Endothelial cell of umbilical vein (primary cell): ENCODE measurements around the gene ETV4. TPM values are rescaled to one million over a fixed set of nuclear protein-coding genes. Genes with fewer than 3 reads are reported as not detected.

ENCODE experiments used
- BruUV-seq: library from RNA; stranded (reverse); fragments of 400-500 nt; replicated peaks from 2 replicates; lab custom pipeline; 2021; lab: Mats Ljungman, UMichigan
- CTCF ChIA-PET: fragments of 300-600, 350-600 bp; sonication (Branson Sonifier 250); formaldehyde crosslinking; loops from one replicate; lab custom pipeline; 2021; ENCODE audit warnings: antibody characterized with exemption, inconsistent platforms; lab: Charles Lee
- POLR2A ChIA-PET: fragments of 300-600, 350-600 bp; sonication (Branson Sonifier 250); formaldehyde crosslinking; loops from one replicate; lab custom pipeline; 2021; ENCODE audit warnings: antibody characterized with exemption, inconsistent platforms; lab: Charles Lee
- DNase-seq: peaks from one replicate; pipeline ENCODE4 v3.0.0-alpha.2; 2011; ENCODE audit warnings: low read depth, low spot score
- FAIRE-seq: peaks from 2 replicates; lab custom pipeline; 2011; peaks lifted over from hg19 to GRCh38; lab: Jason Lieb, UNC
- H2AFZ ChIP-seq: 2 replicates; pipeline ENCODE4 v1.6.0; 2012; ENCODE audit warnings: low read depth, low read length, control low read depth, inconsistent platforms
- H3K27ac ChIP-seq: 2 replicates; pipeline ENCODE4 v1.5.1; 2011; ENCODE audit warnings: low read depth, mild to moderate bottlenecking, control low read depth, low read length, moderate library complexity; ENCODE audit not compliant: insufficient read depth
- H3K27me3 ChIP-seq, 2 experiments: 2 replicates each; pipeline versions ENCODE4 v1.6.0 to v1.6.1; 2011; ENCODE audit warnings: low read length in 2 of 2, mixed read lengths in 1 of 2; ENCODE audit not compliant: control insufficient read depth in 2 of 2, insufficient read depth in 2 of 2
- H3K36me3 ChIP-seq, 2 experiments: 2 replicates in 1 of 2; 3 replicates in 1 of 2; pipeline ENCODE4 v1.5.1; 2011; ENCODE audit warnings: low read length in 2 of 2, mild to moderate bottlenecking in 1 of 2, moderate library complexity in 1 of 2; ENCODE audit not compliant: control insufficient read depth in 2 of 2, insufficient read depth in 2 of 2; ENCODE audit errors: extremely low read depth in 1 of 2
- H3K4me1 ChIP-seq: 3 replicates; pipeline ENCODE4 v1.5.1; 2011; ENCODE audit warnings: mild to moderate bottlenecking, low read length; ENCODE audit not compliant: control insufficient read depth, insufficient read depth; ENCODE audit errors: extremely low read depth
- H3K4me2 ChIP-seq: 2 replicates; pipeline ENCODE4 v1.6.1; 2011; ENCODE audit warnings: low read length, control low read depth, mixed read lengths; ENCODE audit not compliant: insufficient read depth
- H3K4me3 ChIP-seq, 3 experiments: fragments of 200-600 bp in 1 of 3; sonication (generic), shearing (Covaris generic) in 1 of 3; replicated peaks in 1 of 3; 2 replicates each; pipeline ENCODE4 v1.5.1; 2011 to 2016; ENCODE audit warnings: control low read depth in 3 of 3, low read length in 3 of 3, mild to moderate bottlenecking in 2 of 3, inconsistent platforms in 1 of 3, low read depth in 1 of 3, moderate library complexity in 1 of 3; ENCODE audit not compliant: insufficient read depth in 1 of 3
- H3K79me2 ChIP-seq: 2 replicates; pipeline ENCODE4 v1.6.0; 2012; ENCODE audit warnings: low read length, inconsistent platforms; ENCODE audit not compliant: control insufficient read depth, insufficient read depth
- H3K9ac ChIP-seq: replicated peaks from 2 replicates; pipeline ENCODE3; 2011; ENCODE audit warnings: low read length, control low read depth; ENCODE audit not compliant: insufficient read depth; ENCODE audit errors: extremely low read depth
- H3K9me1 ChIP-seq: replicated peaks from 3 replicates; pipeline ENCODE4 v1.6.0; 2011; ENCODE audit warnings: mild to moderate bottlenecking, low read length; ENCODE audit not compliant: control insufficient read depth, insufficient read depth; ENCODE audit errors: extremely low read depth
- H3K9me3 ChIP-seq: replicated peaks from 2 replicates; pipeline ENCODE4 v1.5.1; 2012; ENCODE audit warnings: low read length, inconsistent platforms; ENCODE audit not compliant: control insufficient read depth, insufficient read depth
- H4K20me1 ChIP-seq: replicated peaks from 2 replicates; pipeline ENCODE3; 2011; ENCODE audit warnings: mild to moderate bottlenecking, low read length; ENCODE audit not compliant: control insufficient read depth, insufficient read depth; ENCODE audit errors: extremely low read depth
- EZH2 ChIP-seq: IDR thresholded peaks from 2 replicates; pipeline ENCODE4 v1.6.1; 2012; ENCODE audit warnings: borderline replicate concordance, low read depth, mild to moderate bottlenecking, moderate library complexity, low read length, inconsistent platforms; ENCODE audit not compliant: severe bottlenecking
- FOS ChIP-seq: IDR thresholded peaks from 2 replicates; pipeline ENCODE4 v1.6.1; 2011; ENCODE audit warnings: mild to moderate bottlenecking, low read length, moderate library complexity, borderline replicate concordance; ENCODE audit not compliant: insufficient read depth
- GATA2 ChIP-seq: IDR thresholded peaks from 2 replicates; pipeline ENCODE4 v1.7.0; 2011; ENCODE audit warnings: low read depth, mild to moderate bottlenecking, moderate library complexity, mixed read lengths, low read length; ENCODE audit not compliant: insufficient read length, insufficient read depth
- JUN ChIP-seq: IDR thresholded peaks from 2 replicates; pipeline ENCODE4 v1.6.1; 2011; ENCODE audit warnings: borderline replicate concordance, low read depth; ENCODE audit not compliant: insufficient read length, insufficient read depth
- MAX ChIP-seq: IDR thresholded peaks from 2 replicates; pipeline ENCODE4 v1.6.1; 2011; ENCODE audit not compliant: insufficient read depth, insufficient read length
- MYC ChIP-seq: IDR thresholded peaks from one replicate; pipeline ENCODE4 v1.6.1; 2011; ENCODE audit warnings: mild to moderate bottlenecking, low read depth, low read length
- POLR2A ChIP-seq: IDR thresholded peaks from 2 replicates; pipeline ENCODE4 v1.6.1; 2012; ENCODE audit warnings: low read depth, mild to moderate bottlenecking, control low read depth, low read length
- POLR2AphosphoS5 ChIP-seq: IDR thresholded peaks from 2 replicates; pipeline ENCODE4 v1.6.1; 2012; ENCODE audit warnings: low read depth, mild to moderate bottlenecking, control low read depth, low read length, moderate library complexity; ENCODE audit not compliant: insufficient read depth
- dilution Hi-C: fragments of 300-500 bp; cut with MboI; formaldehyde crosslinking; loops from one replicate; pipeline ENCODE4 v1.15.0; 2019; ENCODE audit warnings: low sequenced_read_pairs; ENCODE audit not compliant: extremely low pct_ligation_motif_present
- intact Hi-C: fragments of 100-400 bp; cut with micrococcal nuclease; formaldehyde crosslinking; loops from one replicate; pipeline ENCODE4 v1.10.0; 2022
- polyA plus RNA-seq, 4 experiments: library from polyadenylated mRNA; depleted of rRNA in 3 of 4; stranded (reverse) in 3 of 4; unstranded in 1 of 4; fragments of >200 nt; gene quantifications; 2 replicates each; pipeline versions ENCODE4 v1.2.1 to v1.2.3, GENCODE V29; 2011 to 2012; ENCODE audit warnings: missing spikeins in 1 of 4
- total RNA-seq: library from RNA; stranded (reverse); gene quantifications from 2 replicates; pipeline ENCODE4 v1.2.3, GENCODE V29; 2021
- TF ChIP-seq, protein P1 (sequence below), 2 donors: IDR thresholded peaks; 1 replicate in 1 of 2; 2 replicates in 1 of 2; pipeline ENCODE4 v1.5.1; 2011; ENCODE audit warnings: low read length in 2 of 2, mild to moderate bottlenecking in 2 of 2, moderate library complexity in 2 of 2, control low read depth in 1 of 2, inconsistent platforms in 1 of 2, low read depth in 1 of 2; ENCODE audit not compliant: insufficient read depth in 1 of 2; ENCODE audit errors: extremely low read depth in 1 of 2

The ETV4 gene
- total and polyA plus RNA-seq, 2 donors (not counting 3 experiments of a cell fraction or from before 2014, with no cell fraction given): 7.3 to 32.2 TPM

DNA sequence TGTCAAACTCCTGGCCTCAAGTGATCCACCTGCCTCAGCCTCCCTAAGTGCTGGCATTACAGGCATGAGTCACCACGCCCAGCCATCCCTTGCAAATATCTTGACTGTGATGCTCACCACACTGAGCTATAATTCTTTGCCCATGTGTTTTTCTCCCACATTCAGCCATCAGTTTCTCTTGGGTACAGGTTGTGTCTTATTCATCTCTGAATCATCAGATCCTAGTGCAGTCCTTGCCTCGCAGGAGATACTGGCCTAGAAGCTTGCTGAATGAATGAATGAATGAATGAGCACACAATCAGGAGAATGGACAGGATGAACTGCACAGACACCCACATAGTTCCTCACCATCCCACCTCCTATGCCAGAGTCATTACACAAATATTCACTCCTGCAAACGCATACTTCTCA is 24.4 kb upstream of the ETV4 start:
- H3K9me1 ChIP-seq: no peaks in the 10 kb centered on the region
- intact Hi-C loops: no loop called here
- CTCF ChIA-PET: interaction anchor here (1.1 to 2.7 kb wide), 4 partner anchors 51 to 176 kb away, joined by 3 to 17 read pairs (median 4); no protein-coding TSS in a partner anchor
- no peak overlapping the region for H3K27ac ChIP-seq
- dilution Hi-C loops: no loop called here
- H3K9ac ChIP-seq: no peak overlapping the region
- no peaks in the 10 kb centered on the region for H3K36me3 ChIP-seq
- no peaks in the 10 kb centered on the region for H3K79me2 ChIP-seq
- H2AFZ ChIP-seq: no peak overlapping the region
- no TSS peak for BruUV-seq
- POLR2A ChIA-PET: interaction anchor here (0.6 kb wide), 1 partner anchor 73 kb away, joined by 4 read pairs; no protein-coding TSS in a partner anchor
- no peak overlapping the region for H3K4me2 ChIP-seq
- TF ChIP-seq, protein P1, sequence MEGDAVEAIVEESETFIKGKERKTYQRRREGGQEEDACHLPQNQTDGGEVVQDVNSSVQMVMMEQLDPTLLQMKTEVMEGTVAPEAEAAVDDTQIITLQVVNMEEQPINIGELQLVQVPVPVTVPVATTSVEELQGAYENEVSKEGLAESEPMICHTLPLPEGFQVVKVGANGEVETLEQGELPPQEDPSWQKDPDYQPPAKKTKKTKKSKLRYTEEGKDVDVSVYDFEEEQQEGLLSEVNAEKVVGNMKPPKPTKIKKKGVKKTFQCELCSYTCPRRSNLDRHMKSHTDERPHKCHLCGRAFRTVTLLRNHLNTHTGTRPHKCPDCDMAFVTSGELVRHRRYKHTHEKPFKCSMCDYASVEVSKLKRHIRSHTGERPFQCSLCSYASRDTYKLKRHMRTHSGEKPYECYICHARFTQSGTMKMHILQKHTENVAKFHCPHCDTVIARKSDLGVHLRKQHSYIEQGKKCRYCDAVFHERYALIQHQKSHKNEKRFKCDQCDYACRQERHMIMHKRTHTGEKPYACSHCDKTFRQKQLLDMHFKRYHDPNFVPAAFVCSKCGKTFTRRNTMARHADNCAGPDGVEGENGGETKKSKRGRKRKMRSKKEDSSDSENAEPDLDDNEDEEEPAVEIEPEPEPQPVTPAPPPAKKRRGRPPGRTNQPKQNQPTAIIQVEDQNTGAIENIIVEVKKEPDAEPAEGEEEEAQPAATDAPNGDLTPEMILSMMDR (IDR thresholded peaks at IDR 0.05; ENCODE audit: extremely low read depth in 1 of 2, insufficient read depth in 1 of 2, low read depth in 1 of 2, low read length in 2 of 2): no peak
- TF ChIP-seq FOS (no peak), POLR2A (no peak)
- H4K20me1 ChIP-seq: no peaks in the 10 kb centered on the region
- H3K9me3 ChIP-seq: no peaks in the 10 kb centered on the region
- DNase-seq: no peak
- no peaks in the 10 kb centered on the region for H3K4me1 ChIP-seq
- FAIRE-seq: no peak
- H3K4me3 ChIP-seq: no peak overlapping the region
- no peaks in the 10 kb centered on the region for H3K27me3 ChIP-seq

GRCh38 chr17:43568506-43569082 is 22.5 kb upstream of the ETV4 start:
- TF ChIP-seq MYC: no peak
- TF ChIP-seq, protein P1 (IDR thresholded peaks at IDR 0.05; ENCODE audit: extremely low read depth in 1 of 2, insufficient read depth in 1 of 2, low read depth in 1 of 2, low read length in 2 of 2): no peak
- TF ChIP-seq GATA2: no peak
- no peak for TF ChIP-seq MAX
- TF ChIP-seq POLR2A: no peak
- no peak for TF ChIP-seq POLR2AphosphoS5
- no peak for TF ChIP-seq FOS
- no peak for TF ChIP-seq EZH2
- no peak for TF ChIP-seq JUN
- Histone ChIP-seq H3K4me3 (no peak overlapping the region), H3K36me3 (no peaks in the 10 kb centered on the region), H3K9ac (no peak overlapping the region), H4K20me1 (no peaks in the 10 kb centered on the region), H2AFZ (no peak overlapping the region), H3K9me1 (no peaks in the 10 kb centered on the region), H3K9me3 (no peaks in the 10 kb centered on the region), H3K79me2 (no peaks in the 10 kb centered on the region), H3K4me2 (no peak overlapping the region), H3K4me1 (no peaks in the 10 kb centered on the region), H3K27me3 (peaks cover 3 to 5% of the 10 kb centered on the region in 2 experiments), H3K27ac (no peak overlapping the region)
- dilution Hi-C loops (no loop called here), intact Hi-C loops (no loop called here)
- FAIRE-seq: no peak
- no peak for DNase-seq
- CTCF ChIA-PET: interaction anchor here (0.7 to 2.7 kb wide), 4 partner anchors 9 to 106 kb away, joined by 3 to 17 read pairs (median 3); no protein-coding TSS in a partner anchor
- BruUV-seq: no TSS peak
- POLR2A ChIA-PET: no interaction called here
